Liver (tissue), 9 donors: ENCODE data around the gene CABP4. TPM values are rescaled to one million over a fixed set of nuclear protein-coding genes. Genes with fewer than 3 reads are reported as not detected.
A peak's percentile ranks its signal among the peaks of the same experiment; 100 is the strongest.

Experiments
- DNase-seq: peaks from one replicate; pipeline ENCODE4 v3.0.0-alpha.2; 2017; ENCODE audit warnings: low spot score
- H3K27ac ChIP-seq, 2 donors: one replicate each; pipeline ENCODE4 v1.7.0; 2013; ENCODE audit warnings: inconsistent platforms in 2 of 2, low read length in 2 of 2, control low read depth in 1 of 2, low read depth in 1 of 2, mild to moderate bottlenecking in 1 of 2
- H3K27me3 ChIP-seq, 4 donors: one replicate each; pipeline versions ENCODE4 v1.6.1 to v1.7.0; 2013; ENCODE audit warnings: low read length in 3 of 4, inconsistent platforms in 1 of 4, mild to moderate bottlenecking in 1 of 4, moderate library complexity in 1 of 4; ENCODE audit not compliant: control insufficient read depth in 4 of 4, insufficient read depth in 4 of 4
- H3K36me3 ChIP-seq, 4 donors: one replicate each; pipeline versions ENCODE4 v1.6.1 to v1.7.0; 2013; ENCODE audit warnings: low read length in 3 of 4, mild to moderate bottlenecking in 3 of 4, low read depth in 1 of 4, moderate library complexity in 1 of 4; ENCODE audit not compliant: control insufficient read depth in 4 of 4, insufficient read depth in 3 of 4
- H3K4me1 ChIP-seq, 4 donors: one replicate each; pipeline versions ENCODE4 v1.6.1 to v1.7.0; 2013; ENCODE audit warnings: low read length in 3 of 4, mild to moderate bottlenecking in 3 of 4, moderate library complexity in 1 of 4; ENCODE audit not compliant: control insufficient read depth in 4 of 4, insufficient read depth in 4 of 4
- H3K4me3 ChIP-seq, 3 donors: one replicate each; pipeline versions ENCODE4 v1.6.1 to v1.7.0; 2013; ENCODE audit warnings: low read length in 3 of 3, control low read depth in 1 of 3, low read depth in 1 of 3, mild to moderate bottlenecking in 1 of 3
- H3K9ac ChIP-seq, 2 donors: one replicate each; pipeline ENCODE4 v1.7.0; 2013; ENCODE audit warnings: low read length in 2 of 2, mild to moderate bottlenecking in 2 of 2, moderate library complexity in 2 of 2, control low read depth in 1 of 2, low read depth in 1 of 2
- H3K9me3 ChIP-seq, 4 donors: one replicate each; pipeline versions ENCODE4 v1.6.1 to v1.7.0; 2013; ENCODE audit warnings: low read length in 3 of 4; ENCODE audit not compliant: control insufficient read depth in 4 of 4
- ATF3 ChIP-seq: IDR thresholded peaks from 2 replicates; pipeline ENCODE4 v1.6.1; 2016; ENCODE audit warnings: antibody characterized with exemption
- FOXA1 ChIP-seq: IDR thresholded peaks from 2 replicates; pipeline ENCODE4 v1.6.1; 2016; ENCODE audit warnings: antibody characterized with exemption
- GABPA ChIP-seq, 2 donors: IDR thresholded peaks in 1 of 2; conservative IDR thresholded peaks in 1 of 2; 2 replicates each; pipeline ENCODE4 v1.6.1; 2016; ENCODE audit warnings: antibody characterized with exemption in 2 of 2, mild to moderate bottlenecking in 1 of 2, moderate library complexity in 1 of 2
- HNF4G ChIP-seq: IDR thresholded peaks from 2 replicates; pipeline ENCODE4 v1.6.1; 2016; ENCODE audit warnings: antibody characterized with exemption
- MAX ChIP-seq: IDR thresholded peaks from 2 replicates; pipeline ENCODE4 v1.6.1; 2016; ENCODE audit warnings: antibody characterized with exemption
- NR2F2 ChIP-seq: IDR thresholded peaks from 2 replicates; pipeline ENCODE4 v1.6.1; 2016; ENCODE audit warnings: antibody characterized with exemption
- RAD21 ChIP-seq, 2 donors: IDR thresholded peaks; 2 replicates each; pipeline ENCODE4 v1.6.1; 2016; ENCODE audit warnings: antibody characterized with exemption in 2 of 2, mild to moderate bottlenecking in 2 of 2
- REST ChIP-seq: IDR thresholded peaks from 2 replicates; pipeline ENCODE4 v1.6.1; 2016; ENCODE audit warnings: antibody characterized with exemption, mild to moderate bottlenecking
- SP1 ChIP-seq: IDR thresholded peaks from 2 replicates; pipeline ENCODE4 v1.6.1; 2018; ENCODE audit warnings: antibody characterized with exemption, mild to moderate bottlenecking
- TAF1 ChIP-seq: conservative IDR thresholded peaks from 2 replicates; pipeline ENCODE4 v1.6.1; 2016; ENCODE audit warnings: antibody characterized with exemption, mild to moderate bottlenecking
- YY1 ChIP-seq: IDR thresholded peaks from 2 replicates; pipeline ENCODE4 v1.6.1; 2016; ENCODE audit warnings: antibody characterized with exemption, mild to moderate bottlenecking
- ZBTB33 ChIP-seq: IDR thresholded peaks from 2 replicates; pipeline ENCODE4 v1.6.1; 2016; ENCODE audit warnings: antibody characterized with exemption
- WGBS: extraction: QIAGEN DNeasy Blood & Tissue Kit; methylation state at CpG from one replicate; pipeline ENCODE4 v1.1.7; 2013; 5-methylcytosine and 5-hydroxymethylcytosine counted together
- polyA plus RNA-seq, 2 donors: library from polyadenylated mRNA; stranded (reverse) in 1 of 2; unstranded in 1 of 2; fragments of 200-250 nt in 1 of 2; fragments of >200 nt in 1 of 2; fragmentation: Nextera tagmentation in 1 of 2; extraction: Ambion mirVana in 1 of 2; gene quantifications; one replicate each; pipeline versions ENCODE4 v1.2.1 to v1.2.3, GENCODE V29; 2013 to 2015
- total RNA-seq, 2 donors: library from RNA; depleted of rRNA; stranded (reverse); fragments of >200 nt; gene quantifications; one replicate each; pipeline ENCODE4 v1.2.3, GENCODE V29; 2014
- donor health status: healthy.
- donor health status: healthy.
- donor health status: healthy.
- donor health status: healthy.
- donor health status: healthy.

CABP4 gene
- total and polyA plus RNA-seq, 4 donors: 0.85 to 2.9 (median 1.6) TPM

- peaks cover 3 to 26% (median 7%) of the 10 kb centered on the region in 4 donors for H3K36me3 ChIP-seq
- H3K9me3 ChIP-seq: no peaks in the 10 kb centered on the region
- peak overlapping the region; percentile 80 to 94 for H3K27ac ChIP-seq
- no peak for DNase-seq
- WGBS: 44% methylated on average over 12 of the region's 12 CpGs
- no peak for TF ChIP-seq GABPA (IDR thresholded peaks at IDR 0.05 in 1 of 2, conservative IDR thresholded peaks at IDR 0.05 in 1 of 2)
- no peak for TF ChIP-seq HNF4G
- TF ChIP-seq MAX: no peak
- no peak for TF ChIP-seq RAD21 (IDR thresholded peaks at IDR 0.05)
- no peak for TF ChIP-seq FOXA1
- no peak for TF ChIP-seq YY1
- TF ChIP-seq NR2F2: no peak
- H3K27me3 ChIP-seq: no peaks in the 10 kb centered on the region
- peaks cover 3 to 19% (median 12%) of the 10 kb centered on the region in 4 donors for H3K4me1 ChIP-seq
- H3K9ac ChIP-seq: peak overlapping the region; percentile 90 to 100
- H3K4me3 ChIP-seq: peak overlapping the region; percentile 68 to 100 (median 91)
These were observed 26.0 kb upstream of the CABP4 start for GRCh38 chr11:67429038-67429668.

- Histone ChIP-seq H3K4me1 (peaks cover 3 to 19% (median 12%) of the 10 kb centered on the region in 4 donors), H3K4me3 (no peak overlapping the region), H3K27me3 (no peaks in the 10 kb centered on the region), H3K36me3 (peaks cover 3 to 32% (median 8%) of the 10 kb centered on the region in 4 donors), H3K9ac (no peak overlapping the region), H3K27ac (no peak overlapping the region), H3K9me3 (no peaks in the 10 kb centered on the region)
- DNase-seq: no peak
- no peak for TF ChIP-seq GABPA (IDR thresholded peaks at IDR 0.05 in 1 of 2, conservative IDR thresholded peaks at IDR 0.05 in 1 of 2)
- TF ChIP-seq TAF1: no peak
- no peak for TF ChIP-seq SP1
- TF ChIP-seq FOXA1: no peak
- no peak for TF ChIP-seq ZBTB33
- no peak for TF ChIP-seq HNF4G
- no peak for TF ChIP-seq REST
- TF ChIP-seq ATF3: no peak
- 82% methylated on average over 11 of the region's 11 CpGs for WGBS
These were observed 25.4 kb upstream of the CABP4 start for GRCh38 chr11:67429722-67430121.
